Measurements from ENCODE around the gene SMAD2. TPM values are rescaled to one million over a fixed set of nuclear protein-coding genes. Genes with fewer than 3 reads are reported as not detected.

The SMAD2 gene
- total and polyA plus RNA-seq, 9 of the 15 experiments (the other 6 are each of a cell fraction or from before 2014, with no cell fraction given), result 9.2 to 49.6 (median 33.7) TPM

- TF ChIP-seq PATZ1 (CRISPR knock-in tag; IDR thresholded peaks at IDR 0.05; ENCODE audit: borderline replicate concordance), result no peak
- no peak for TF ChIP-seq UBTF (IDR thresholded peaks at IDR 0.05; ENCODE audit: borderline replicate concordance in 1 of 2, low read depth in 2 of 2, low read length in 2 of 2)
- TF ChIP-seq ZBTB7A (IDR thresholded peaks at IDR 0.05; ENCODE audit: borderline replicate concordance, control insufficient read depth, low read depth, low read length), result no peak
- TF ChIP-seq ADNP (tag; IDR thresholded peaks at IDR 0.05), result no peak
Observed at GRCh38 chr18:47932603-47933002, 2.1 kb upstream of the SMAD2 start (continued).

- H3K27me3 ChIP-seq (ENCODE audit: control insufficient read depth in 2 of 2, insufficient read depth in 2 of 2, low read length in 2 of 2), result no peaks in the 10 kb centered on the region
- H3K4me2 ChIP-seq (ENCODE audit: insufficient read depth, low read length), result peak overlapping the region; percentile 78
- intact Hi-C loops (cut with micrococcal nuclease), result loop anchor here (1.0 to 5.0 kb wide), 4 partner anchors 35 to 160 kb away; no protein-coding TSS in a partner anchor
- H3K27ac ChIP-seq (ENCODE audit: extremely low read depth, low read depth, low read length), result peak overlapping the region; percentile 91
- H3K9me3 ChIP-seq (replicated peaks; ENCODE audit: control insufficient read depth, insufficient read depth, low read depth, low read length), result no peaks in the 10 kb centered on the region
- CTCF ChIA-PET (ENCODE audit: low intra/inter-chr PET ratio), result interaction anchor here (0.7 to 2.2 kb wide), 3 partner anchors 65 to 92 kb away, joined by 3 to 7 read pairs (median 4); no protein-coding TSS in a partner anchor
- DNase-seq (ENCODE audit: extremely low read depth in 1 of 4, low spot score in 3 of 4) (no peak), FAIRE-seq (no peak), ATAC-seq (no peak)
- in situ Hi-C loops (cut with MboI), result no loop called here
- no peaks in the 10 kb centered on the region; the same call in 2 of the 3 replicates for H3K36me3 ChIP-seq (ENCODE audit: control insufficient read depth, insufficient read depth, low read length)
- peaks cover 11% of the 10 kb centered on the region in 2 experiments for H3K4me1 ChIP-seq (replicated peaks in 1 of 2; ENCODE audit: control insufficient read depth in 2 of 2, insufficient read depth in 2 of 2, low read length in 2 of 2)
- 66% methylated on average over 10 of the region's 10 CpGs for WGBS (ENCODE audit: insufficient coverage, low coverage, missing lambda C conversion rate)
- H3K9me1 ChIP-seq (ENCODE audit: control insufficient read depth, insufficient read depth, low read length), result no peaks in the 10 kb centered on the region
- H2AFZ ChIP-seq (ENCODE audit: low read depth, low read length), result peak overlapping the region; percentile 91
- peak overlapping the region in 1 of 2 experiments; percentile 76; a peak in 1 of 4 replicates for H3K9ac ChIP-seq (ENCODE audit: insufficient read depth in 1 of 2, low read depth in 2 of 2, low read length in 2 of 2)
- H3K79me2 ChIP-seq (ENCODE audit: control insufficient read depth, insufficient read depth, low read length), result peaks cover 29% of the 10 kb centered on the region
- 0 out of 2 replicates have a peak overlapping the region, but pooled peaks have one; percentile 92 for H3K4me3 ChIP-seq
- BruUV-seq (replicated peaks), result no TSS peak
- H4K20me1 ChIP-seq (replicated peaks; ENCODE audit: control insufficient read depth, insufficient read depth, low read length), result no peaks in the 10 kb centered on the region
- TF ChIP-seq TBP (optimal IDR thresholded peaks at IDR 0.05; ENCODE audit: low read depth, low read length) (no peak), RBM14 (IDR thresholded peaks at IDR 0.05; ENCODE audit: borderline replicate concordance, insufficient read depth, low read depth, low read length) (no peak)
- POLR2A ChIA-PET, result no interaction called here
Observed at GRCh38 chr18:47932190-47932589, 1.7 kb upstream of the SMAD2 start.
